RPMI8226 (cell line): ENCODE results near the gene ARHGEF17.
A peak's percentile ranks its signal among the peaks of the same experiment; 100 is the strongest.

Experiments
- DNase-seq: peaks from one replicate; pipeline ENCODE4 v3.0.0-alpha.2; 2015

Gene ARHGEF17

DNA sequence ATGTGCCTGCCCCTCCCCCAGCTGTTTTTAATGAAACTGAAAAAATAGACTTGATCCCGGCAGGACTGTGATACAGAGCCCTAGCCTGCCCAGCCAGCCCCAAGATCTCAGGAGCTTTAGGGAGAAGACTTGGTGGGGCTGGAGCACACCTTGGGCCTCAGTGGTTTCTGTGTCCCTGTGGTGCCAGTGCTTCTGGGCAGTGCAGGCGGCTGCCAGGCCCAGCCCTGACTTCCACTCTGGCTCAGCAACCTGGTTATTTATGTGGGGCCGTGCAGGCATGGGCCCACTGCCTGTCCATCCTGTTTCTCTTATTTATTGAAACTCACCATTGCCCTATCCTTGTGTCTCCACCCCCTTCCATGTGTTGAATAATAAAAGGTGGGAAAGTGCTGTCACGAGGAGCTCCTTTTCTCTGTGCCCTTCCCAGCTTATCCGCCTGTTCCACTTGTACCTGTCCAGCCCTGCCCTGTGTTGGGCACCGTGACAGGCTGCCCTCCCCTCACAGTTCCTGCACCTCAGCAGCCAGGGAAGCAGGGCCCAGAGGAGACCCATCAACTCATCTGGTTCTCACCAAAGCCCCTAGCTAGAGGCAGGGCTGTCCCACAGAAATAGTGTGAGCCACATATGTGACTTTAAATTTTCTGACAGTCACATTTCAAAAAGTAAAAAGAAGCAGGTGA is 88.3 kb downstream of the ARHGEF17 start:
- DNase-seq, result no peak

DNA sequence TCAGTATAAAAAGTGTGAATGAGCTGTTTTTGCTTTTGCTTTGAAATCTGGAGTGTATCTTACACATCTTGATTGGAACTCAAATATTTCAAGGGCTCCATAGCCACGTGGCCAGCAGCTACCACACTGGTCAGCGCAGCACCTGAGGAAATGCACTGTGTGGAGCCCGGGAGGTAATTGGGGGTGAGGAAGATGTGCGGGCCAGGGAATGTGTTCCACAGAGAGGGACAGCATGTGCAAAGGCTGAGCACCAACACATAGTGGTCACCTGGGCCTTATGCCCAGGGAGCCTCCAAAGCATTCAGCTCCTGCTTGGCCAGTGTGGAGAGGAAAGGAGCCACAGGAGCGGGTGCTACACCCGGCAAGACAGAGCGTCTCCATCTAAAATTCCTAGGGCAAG is 88.9 kb downstream of the ARHGEF17 start:
- DNase-seq, result no peak

DNA sequence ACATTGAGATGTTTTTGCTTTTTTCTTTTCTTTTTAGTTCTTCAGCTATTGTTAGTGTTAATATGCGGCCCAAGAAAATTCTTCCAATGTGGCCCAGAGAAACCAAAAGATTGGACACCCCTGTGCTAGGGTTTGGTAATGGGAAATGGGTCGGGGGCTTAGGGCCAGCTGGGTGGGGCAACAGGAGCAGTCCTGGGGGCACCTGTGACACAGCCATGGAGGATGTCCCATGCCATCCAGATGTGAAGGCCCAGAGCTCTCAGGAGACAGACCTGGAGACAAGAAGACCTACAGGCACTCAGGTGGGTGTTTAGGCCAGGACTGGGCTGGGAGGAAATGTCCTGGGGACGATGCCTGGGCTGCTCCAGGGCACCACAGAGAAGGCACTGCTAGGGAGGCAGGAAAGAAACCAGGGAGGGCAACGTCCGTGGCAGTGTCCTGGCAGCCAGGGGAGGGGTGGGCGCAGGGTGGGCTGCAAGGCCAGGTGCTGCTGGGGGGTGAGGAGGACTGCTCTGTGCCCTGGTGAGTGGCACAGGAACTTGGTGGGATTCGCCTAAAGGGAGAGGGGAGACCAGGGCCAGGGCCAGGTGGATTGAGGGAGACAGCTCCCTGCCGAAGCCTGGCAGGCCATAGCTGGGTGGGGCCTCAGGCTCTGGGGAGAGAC is 89.5 kb downstream of the ARHGEF17 start:
- DNase-seq, result no peak

DNA sequence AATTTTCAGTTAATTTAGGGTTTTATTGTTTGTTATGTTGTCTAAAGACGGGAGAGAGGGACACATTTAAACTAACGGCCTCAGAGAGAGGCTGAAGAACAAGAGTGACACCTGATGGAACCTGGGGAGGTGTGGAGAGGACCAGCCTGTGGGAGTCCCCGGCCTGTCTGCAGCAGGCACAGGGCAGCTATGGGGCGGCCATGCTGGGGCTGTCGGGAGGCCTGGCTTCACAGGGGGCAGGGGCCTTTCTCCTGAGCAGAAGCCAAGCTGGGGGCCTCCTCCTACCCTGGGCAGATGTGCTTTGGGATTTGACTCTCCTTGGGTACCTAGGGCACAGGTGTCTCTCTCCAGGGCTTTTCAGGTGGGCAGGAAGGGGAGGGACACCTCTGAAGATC is 90.1 kb downstream of the ARHGEF17 start:
- DNase-seq, result no peak

DNA sequence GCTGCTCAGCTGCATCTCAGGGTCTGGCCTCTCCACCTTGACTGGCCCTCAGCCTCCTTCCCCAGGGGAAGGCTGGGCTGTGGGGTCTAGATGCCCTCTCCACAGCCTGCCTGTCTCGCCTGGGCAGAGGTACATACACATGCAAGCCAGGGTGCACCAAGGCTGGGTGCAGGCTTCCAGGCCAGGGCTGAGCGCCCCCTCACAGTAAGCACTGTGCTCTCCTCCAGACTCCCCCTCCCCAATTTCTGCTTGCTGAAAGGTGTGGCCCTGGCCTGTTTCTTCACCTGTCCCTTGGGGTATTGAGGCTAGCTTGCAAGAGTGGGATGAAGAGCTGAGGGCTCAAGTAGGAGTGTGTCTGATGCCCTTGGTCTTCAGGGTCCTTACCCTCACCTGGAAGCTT is 90.6 kb downstream of the ARHGEF17 start:
- DNase-seq, result no peak

DNA sequence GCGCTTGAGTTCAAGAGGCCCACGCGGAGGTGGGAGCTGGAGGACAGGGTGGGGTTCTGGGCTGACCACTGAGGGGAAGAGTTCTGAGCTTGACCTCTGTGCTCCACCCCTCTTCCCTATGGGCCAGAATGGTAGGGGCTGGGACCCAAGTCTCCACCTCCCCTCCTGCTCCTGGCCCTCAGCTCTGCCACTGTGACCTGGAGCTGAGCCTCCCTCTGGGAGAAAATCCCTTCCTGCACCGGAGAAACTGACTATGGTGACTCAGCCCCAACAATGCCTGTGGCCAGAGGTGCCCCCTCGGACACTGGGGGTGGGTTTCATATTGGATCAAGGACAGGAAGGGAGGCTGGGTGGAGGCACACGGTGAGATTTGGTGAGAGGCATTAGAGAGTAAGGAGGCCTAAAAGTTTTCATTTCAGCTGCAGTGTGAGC is 91.1 kb downstream of the ARHGEF17 start:
- DNase-seq, result no peak

DNA sequence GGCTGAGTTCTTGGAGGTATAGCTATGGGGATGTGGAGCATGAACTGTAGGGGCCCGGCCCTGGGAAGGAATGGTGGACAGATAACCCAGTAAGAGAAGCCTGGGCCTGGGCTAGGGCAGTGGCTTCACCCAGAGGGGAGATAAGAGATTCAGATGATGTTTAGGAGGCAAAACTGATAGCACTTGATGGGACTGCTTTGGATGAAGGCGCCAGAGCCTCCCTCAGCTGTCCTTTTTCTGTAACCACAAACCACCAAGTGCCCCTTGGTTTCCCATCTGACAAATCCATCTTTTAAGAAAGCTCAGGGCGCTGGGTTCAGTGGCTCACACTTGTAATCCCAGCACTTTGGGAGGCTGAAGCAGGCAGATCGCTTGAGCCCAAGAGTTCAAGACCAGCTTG is 91.6 kb downstream of the ARHGEF17 start:
- DNase-seq, result no peak

DNA sequence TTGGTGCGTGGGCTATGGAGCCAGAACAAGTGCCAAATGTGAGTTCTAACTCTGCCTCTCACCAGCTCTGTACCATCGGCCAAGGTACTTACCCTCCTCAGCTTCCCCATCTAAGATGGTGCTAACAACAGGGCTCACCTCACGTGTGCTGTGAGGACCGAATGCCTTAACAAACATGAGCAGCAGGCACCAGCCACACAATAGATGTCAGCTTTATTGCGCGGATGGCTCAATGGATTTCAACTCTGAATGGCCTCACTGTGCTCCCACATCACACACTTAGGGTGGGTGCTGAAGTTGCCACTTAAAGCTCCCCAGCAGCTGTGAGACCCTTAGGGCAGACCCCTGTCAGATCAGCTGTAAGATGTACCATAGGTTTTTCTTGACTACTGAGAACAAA is 92.2 kb downstream of the ARHGEF17 start:
- DNase-seq, result no peak

DNA sequence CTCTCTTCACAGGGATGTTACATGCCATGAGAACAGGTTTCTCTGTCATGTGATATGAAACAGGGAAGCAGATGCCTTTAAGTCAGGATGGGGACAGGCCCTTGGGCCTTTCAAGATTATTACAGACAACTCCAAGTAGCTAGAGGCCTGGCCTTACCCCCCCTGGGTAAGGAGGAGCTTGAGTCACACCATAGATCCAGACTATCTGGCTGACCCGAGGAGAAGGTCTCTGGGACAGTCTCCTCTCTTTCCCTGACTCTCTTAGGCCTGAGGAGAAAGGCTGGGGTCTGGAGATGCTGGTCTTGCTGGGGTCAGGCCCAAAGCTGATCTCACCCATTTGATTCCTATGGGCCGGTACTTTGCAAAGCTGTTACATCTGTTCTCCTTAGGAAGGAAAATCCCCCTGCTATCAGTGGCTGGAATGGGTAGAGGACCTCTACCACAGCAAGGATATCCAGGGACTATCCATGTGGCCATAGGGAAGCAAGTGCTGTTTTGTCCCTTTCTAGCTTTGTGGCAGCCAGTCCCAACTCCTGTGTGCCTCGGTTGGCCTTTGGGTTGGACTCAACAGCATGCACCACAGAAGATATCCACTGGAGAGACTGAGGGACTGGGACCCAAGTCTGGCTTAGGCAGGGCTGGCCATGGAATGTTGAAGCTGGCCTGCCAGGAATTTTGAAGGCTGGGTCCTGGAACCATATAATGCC is 93.3 kb downstream of the ARHGEF17 start:
- no peak for DNase-seq

DNA sequence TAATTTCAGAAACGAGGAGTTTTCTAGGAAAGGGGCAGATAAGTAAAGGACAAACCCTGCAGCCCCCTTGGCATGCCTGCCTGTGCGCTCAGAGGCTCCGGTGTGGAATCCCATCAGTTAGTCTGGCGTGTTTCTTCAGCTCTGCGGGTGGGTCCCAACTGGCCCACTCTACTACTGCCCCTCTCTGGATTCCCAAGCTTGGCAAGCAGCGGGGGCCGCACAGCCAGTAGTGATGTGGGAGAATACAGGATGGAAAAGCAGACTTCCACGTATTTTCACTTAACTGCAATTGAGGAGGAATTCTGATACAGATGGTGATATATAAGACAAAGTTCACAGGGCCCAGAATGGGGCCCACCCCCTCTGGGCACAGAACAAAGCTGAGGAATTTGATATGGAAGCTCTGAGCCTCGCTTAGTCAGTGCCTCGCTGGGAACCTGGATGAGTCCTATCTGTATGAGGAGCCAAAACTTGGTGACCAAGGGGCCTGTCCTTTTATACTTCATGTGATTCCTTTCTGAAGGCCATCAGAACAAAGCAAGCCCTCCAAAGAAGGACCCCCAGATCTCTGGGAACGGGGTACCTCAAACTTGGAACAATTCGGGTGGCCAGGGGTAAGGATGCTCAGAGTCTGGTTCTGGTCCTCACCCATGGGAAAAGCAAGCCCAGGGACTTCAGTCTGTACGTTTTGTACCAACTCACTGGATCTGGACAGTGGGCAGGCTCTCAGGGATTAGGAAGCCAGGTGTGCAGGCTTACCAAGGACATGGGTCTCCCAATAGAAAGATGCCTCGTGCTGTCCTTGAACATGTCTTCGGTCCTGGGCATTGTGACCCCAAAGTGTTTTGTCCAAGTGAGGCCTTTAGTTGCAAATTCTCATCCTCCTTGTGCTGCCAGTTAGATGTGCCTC is 94.1 kb downstream of the ARHGEF17 start:
- no peak for DNase-seq

DNA sequence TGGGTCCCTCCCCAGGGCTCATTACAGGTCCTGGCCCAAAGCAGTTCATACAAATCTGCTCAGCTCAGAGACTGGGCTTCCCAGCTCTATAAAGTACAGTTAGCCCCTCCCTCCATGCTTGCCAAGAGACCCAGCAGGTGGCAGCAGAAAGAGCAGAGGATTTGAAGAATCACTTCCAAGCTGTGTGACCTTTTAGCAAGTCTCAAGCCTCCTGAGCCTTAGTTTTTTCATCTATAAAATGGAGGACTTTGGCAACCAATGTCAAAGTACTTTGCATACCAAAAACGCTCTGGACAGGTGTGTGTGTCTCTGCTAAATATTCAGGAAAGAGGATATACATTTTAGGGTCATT is 94.7 kb downstream of the ARHGEF17 start:
- DNase-seq, result peak; percentile 62

DNA sequence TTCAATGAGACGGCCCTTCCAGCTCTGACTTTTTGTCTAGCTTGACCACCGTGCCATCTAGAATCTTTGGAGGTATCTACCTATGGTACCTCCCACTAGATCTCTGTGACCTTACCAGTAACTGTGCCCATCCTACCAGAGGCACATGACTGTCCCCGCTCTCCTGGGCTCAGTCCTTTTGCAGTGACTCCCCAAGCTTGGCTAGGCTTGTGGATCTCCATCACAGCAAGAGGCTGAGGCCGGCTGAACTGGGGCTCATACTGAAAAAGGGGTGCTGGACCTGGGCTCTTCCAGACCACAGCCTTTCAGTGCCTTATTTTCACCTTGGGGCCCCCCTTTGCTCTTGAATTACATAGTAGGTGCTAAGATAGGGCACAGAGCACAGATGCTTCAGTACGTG is 95.5 kb downstream of the ARHGEF17 start:
- DNase-seq, result no peak

DNA sequence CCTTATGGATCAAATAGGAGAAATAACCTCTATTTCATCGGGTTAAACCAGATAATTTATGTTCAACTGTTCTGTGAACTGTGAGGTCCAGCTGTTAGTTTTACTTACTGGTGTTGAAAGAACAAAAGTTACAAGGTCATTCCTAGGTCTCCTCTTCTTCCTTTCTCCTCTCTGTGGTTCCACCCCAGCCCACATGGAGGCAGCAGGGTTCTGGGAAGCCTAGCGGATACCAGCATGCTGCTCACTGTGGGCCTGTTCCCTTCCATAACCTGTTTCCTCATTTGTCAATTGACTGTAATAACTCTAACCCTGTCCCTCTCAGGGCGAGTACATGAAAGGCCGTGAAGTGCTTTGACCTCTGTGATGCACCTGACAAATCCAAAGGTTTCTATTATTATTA is 96.0 kb downstream of the ARHGEF17 start:
- no peak for DNase-seq

DNA sequence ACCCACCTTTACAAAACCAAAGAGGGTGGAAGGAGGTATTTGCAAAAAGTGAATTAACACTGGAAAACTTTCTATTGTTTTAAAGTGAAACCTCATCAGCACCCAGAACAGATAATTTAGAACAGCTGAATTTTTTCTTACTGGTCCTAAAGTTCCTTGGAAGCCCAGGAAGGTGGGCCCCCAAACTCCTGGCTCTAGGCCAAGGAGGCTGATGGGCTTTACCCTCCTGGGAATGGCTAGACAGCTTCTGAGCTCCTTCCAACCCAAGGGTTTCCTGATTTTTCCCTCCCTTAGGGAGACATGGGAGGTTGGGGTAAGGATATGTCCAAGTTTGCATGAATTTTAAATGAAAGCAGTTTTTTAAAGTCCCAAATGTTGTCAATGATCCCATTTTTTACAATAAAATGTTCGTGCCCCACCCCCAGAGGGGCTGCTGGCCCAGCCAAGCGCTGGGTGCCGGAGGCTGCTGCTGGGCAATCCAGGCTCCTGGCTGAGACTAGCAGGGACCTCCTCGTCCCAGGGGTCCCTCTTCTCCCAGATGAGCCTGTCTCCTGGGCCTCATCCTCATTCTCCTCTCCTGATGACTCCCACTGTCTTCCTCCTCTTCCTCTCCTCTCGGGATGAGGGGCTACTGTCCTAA is 96.5 kb downstream of the ARHGEF17 start:
- DNase-seq, result no peak

DNA sequence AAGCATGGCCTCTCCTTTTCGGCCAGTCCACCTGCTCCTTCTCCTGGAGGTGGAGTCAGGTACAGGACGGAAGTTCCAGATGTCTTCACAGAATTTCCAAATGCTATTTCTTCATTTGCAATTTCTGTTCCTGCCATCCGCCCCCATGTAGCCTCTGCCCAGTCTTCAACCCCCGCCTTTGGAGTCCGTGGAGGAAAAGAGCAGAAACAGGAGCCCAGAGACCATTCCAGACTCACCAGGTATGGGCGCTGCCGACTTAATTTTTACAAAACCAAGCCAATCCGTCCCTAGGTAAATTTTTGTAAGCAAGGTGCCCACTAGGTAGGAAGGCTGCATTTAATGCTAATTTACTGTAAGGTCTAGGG is 97.1 kb downstream of the ARHGEF17 start:
- DNase-seq, result no peak

DNA sequence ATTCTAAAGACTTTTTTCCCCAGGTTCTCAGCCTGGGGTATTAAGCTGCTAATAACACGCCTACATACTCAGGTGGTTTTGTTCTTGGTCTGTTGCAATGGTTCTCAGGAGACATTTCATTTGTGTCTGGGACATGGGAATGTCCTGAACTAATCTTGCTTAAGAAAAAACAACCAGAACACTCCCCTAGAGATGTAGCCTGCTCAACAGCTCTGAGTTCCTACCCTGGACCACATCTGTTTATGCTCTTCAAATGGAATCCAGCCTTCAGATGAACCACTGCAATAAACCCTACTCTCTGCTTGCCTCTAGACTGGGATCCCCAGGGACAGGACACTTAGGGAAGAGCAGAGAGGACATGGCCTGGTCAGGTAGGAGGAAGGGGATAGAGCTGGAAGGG is 98.1 kb downstream of the ARHGEF17 start:
- DNase-seq, result no peak

DNA sequence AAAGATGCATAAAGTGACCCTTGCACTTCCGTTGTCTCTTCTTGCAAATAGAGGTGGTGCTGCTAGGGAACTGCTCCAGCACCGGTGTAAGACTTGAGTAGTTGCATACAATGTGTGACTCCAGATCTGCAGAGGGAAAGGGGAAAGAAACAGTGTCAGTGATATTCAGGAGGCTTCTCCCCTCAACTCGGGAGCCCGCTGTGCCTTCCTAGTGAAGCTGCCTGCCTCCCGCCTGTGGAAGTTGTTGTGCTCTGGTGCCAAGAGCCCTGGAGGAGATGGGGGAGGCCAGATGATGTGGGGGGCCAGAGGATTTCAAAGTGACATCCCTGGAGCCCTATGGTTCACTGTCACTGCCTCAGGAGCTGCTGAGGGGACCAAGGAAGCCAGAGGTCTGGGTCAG is 98.5 kb downstream of the ARHGEF17 start:
- no peak for DNase-seq

DNA sequence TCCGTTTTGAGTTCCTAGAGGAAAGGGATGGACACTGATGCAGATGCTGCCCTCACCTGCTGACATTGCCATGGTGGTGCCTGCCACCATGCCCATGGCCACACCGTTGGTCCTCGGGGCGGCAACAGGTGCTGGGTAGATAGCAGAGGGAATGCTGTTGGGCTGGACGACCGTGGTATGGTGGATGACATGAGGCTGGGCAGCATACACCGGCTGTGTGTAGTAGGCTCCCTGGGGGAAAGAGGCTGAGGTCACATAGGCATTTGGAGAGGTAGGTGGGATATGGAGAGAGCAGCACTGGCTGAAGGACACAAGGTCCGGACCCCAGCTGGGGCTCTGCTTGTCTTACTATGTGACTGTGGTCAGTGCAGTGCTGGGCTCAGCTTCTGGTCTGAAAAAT is 101.4 kb downstream of the ARHGEF17 start:
- DNase-seq, result no peak

DNA sequence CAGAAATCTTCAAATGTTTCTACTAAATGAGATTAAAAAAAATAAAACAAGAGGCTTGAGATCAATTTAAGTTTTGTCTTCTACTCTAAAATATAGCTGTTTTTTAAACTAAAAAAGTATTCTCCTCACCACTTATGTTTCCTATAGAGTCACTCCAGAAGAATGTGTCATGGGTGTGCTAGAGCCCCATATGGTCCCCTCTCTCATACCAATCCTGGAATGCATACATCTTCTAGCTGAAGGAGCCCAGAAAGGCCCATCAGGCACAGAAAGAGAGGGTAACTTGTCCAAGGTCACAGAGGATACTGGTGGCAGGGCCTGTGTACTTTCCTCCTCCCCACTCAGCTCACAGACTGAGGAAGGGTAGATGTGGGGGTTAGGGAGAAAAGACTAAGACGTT is 102.6 kb downstream of the ARHGEF17 start:
- no peak for DNase-seq

DNA sequence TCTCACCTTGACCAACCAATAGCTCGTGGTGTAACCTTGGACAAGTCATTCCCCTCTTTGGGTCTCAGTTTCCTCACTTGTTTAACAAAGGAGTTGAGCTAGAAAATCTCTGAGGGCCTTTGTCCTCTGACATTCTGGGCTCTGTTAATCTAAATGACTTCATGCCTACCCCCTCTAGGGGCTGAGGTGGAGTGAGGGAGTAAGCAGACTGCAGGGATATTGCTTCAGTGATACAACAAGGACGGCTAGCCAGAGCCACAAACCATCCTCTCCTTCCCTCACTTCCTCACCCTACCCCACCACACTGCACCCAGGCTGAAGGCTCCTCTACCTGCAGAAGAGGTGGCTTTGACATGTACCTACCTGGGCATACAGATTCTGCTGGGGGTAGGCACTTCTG is 103.0 kb downstream of the ARHGEF17 start:
- no peak for DNase-seq

DNA sequence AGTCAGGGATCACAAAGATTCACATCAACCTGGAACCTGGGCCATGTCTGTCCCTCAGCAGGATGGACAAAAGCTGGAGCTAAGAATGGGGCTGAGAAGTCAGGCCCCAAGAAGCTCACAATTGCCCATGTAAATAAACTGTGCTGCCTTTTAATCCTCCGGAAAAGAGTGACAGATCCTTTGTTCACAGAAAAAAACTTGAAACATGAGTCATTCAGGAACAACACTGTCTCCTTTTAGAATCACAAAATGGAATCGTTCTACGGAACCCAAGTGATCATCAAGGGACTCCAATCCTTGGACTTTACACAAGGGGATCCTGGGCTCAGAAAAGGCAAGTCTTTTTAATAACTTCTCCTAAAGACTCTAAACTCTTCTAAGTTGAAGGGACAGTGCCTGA is 104.2 kb downstream of the ARHGEF17 start:
- no peak for DNase-seq

DNA sequence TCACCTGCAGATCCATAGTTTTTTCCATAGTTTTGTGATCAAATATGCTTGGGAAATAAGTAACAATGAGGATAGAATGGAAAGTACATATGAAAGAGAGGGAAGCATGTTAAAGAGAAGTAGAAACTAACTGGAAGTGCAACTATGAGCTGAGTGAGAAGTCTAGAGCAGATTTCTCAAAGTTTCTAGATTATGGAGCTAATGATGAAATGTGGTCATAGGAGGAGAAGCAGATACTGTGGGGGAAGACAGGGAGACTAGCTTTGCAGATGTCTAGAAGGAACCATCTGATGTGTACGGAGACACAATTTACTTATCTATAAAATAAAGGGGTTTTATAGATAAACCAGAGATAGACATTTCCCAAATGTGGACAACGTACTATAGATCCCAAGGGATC is 105.2 kb downstream of the ARHGEF17 start:
- no peak for DNase-seq
